HG02870 (cell line): ENCODE data around the gene KLF12.

Source experiments
- ATAC-seq: cut with Tn5 transposase; IDR thresholded peaks from one replicate; pipeline ENCODE4 v1.9.1; 2021; ENCODE audit warnings: mild to moderate bottlenecking, moderate library complexity; ENCODE audit not compliant: unreplicated experiment

The KLF12 gene

DNA sequence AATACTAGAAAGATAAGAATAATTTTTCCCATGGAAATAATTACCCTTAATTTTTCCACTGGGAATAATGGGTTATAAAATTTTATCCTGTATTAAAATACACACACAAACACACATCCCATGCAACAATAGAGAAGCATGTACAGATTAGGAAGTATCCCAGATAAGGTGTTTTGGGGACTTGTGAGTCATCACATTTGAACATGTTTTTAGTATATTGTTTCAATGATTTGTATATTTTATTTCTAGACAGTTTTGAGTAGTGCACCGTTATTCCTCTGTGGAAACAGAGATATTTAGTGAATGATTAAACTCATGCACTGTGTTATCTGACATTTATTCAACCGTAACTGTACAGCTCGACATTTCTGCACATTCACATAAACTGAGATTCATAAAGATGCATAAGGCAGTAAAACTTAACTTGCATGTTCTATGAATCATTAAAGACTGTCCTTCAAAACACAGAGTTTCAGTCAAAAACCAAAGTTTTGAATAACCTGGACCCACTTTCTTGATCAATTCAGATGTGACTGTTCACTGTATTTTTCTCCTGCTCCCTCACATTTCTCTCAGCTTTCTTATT, 30.1 kb downstream of the KLF12 start:
- no peak for ATAC-seq

DNA sequence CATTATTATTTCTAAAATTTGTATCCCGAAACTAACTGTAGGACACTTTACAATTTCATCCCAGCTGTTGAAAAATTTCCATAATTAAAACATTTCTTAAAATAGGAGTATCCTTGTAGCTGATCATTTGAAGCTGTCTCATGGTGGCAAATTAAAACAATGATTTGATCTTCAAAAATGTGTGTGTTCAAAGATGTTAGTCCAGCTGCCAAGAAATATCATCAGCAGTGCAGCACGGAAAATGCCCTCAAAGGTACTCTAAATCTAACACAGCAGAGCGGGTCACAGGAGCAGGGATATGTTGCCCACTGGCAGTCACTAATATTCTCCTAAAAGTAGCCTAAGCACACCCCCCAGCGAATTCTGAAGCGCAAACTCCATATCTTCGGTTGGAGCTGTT, 31.0 kb downstream of the KLF12 start:
- ATAC-seq = no peak

DNA sequence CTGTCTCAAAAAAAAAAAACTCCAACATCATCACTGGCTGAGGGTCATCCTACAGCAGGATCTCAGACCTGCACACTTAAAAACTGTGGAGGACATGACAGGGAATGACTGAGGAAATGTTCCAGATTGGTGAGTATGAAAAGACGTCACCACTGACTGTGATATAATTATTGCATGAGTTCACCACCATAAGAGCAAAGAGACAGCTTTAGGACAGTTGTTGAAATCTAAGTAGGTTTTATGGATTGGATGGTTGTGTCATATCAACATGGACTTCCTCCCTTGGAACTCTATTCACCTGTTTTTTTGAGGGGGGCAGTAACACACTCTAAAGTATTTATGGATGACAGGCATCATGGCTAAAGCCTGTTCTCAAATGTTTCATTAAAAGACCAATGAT, 31.5 kb downstream of the KLF12 start:
- no peak for ATAC-seq

DNA sequence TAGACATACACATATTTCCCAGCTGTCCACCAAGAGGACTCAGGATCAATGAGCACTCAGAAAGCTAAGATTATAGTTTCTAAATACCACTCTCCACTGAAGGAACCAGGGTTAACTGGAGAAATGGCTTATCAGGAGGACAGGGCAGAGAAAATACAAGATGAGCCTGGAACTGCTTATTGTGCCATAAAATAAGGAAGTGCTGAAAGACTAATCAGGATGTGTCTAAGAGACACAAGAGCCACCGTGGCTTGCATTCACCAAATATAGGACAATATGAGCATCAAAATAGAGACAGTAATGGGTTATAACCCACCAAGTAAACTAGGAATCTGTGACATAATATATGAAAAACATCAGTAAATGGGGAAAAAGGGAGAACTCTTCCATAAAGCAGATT, 32.8 kb downstream of the KLF12 start:
- ATAC-seq = no peak

DNA sequence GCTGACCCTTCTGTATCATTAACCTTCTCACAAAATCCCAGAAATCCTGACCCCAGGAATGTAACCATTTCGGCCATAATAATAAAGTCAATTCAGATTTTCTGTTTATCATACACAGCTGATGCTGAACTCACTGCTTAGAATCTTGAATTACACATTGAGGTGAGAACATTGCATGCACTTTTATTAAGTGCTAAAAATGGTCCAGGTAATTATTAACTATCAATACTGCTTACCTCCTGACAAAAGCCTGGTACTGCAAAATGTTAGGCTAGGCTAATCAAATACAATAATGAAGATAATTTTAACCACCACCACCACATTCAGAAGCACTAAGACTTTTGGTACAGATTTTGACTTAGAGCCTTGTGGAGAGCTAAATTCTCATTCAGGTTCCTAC, 36.1 kb downstream of the KLF12 start:
- no peak for ATAC-seq

DNA sequence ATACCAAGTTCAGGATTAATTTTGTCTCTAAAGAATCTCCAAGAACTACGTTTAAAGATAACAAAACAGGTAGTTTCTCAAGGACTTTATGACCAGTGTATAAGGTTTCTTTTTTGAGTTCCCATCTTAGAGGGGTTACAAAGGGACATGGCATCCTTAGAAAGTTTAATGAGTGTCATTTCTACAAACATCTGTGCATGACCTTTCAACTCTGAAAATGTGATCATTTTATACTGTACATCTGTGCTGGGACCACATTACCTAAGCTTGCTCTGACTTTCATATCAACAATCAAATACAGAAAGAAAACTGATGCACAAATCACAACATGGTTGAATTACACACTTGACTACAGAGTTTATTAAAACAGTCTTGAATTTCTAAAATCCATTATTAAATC, 37.1 kb downstream of the KLF12 start:
- no peak for ATAC-seq

DNA sequence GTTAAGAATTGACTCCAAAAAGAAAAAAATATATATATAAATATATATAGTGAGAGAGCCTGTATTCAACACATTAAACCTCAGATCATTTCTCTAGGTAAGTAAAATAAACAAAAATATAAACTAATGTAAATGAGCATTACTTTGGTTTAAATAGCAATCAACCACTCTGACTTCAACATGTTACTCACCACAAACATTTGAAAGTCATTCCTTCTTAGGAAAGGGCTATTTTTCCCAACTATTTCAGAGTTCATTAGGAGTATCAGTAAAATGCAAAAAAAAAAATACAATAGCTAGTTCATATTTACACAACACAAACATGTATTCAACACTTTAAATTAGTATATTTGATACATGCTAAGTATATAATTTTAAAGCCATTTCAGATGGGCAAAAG, 40.5 kb downstream of the KLF12 start:
- no peak for ATAC-seq

DNA sequence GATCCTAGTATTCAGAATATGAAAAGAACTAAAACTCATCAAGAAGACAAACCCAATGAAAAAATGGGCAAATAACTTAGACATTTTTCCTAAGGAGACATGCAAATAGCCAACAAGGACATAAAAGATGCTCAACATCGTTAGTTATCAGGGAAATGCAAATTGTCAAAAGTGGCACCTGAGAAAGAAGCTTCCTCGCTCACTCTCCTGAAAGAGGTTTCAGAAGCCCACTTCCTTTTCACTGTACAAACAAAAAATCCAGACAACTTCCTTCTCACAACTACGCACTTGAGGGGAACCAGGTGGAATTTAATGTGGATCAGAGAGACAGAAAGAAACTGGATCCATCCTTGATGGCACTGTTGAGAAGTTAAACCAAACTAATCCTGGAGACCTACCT, 41.5 kb downstream of the KLF12 start:
- no peak for ATAC-seq

DNA sequence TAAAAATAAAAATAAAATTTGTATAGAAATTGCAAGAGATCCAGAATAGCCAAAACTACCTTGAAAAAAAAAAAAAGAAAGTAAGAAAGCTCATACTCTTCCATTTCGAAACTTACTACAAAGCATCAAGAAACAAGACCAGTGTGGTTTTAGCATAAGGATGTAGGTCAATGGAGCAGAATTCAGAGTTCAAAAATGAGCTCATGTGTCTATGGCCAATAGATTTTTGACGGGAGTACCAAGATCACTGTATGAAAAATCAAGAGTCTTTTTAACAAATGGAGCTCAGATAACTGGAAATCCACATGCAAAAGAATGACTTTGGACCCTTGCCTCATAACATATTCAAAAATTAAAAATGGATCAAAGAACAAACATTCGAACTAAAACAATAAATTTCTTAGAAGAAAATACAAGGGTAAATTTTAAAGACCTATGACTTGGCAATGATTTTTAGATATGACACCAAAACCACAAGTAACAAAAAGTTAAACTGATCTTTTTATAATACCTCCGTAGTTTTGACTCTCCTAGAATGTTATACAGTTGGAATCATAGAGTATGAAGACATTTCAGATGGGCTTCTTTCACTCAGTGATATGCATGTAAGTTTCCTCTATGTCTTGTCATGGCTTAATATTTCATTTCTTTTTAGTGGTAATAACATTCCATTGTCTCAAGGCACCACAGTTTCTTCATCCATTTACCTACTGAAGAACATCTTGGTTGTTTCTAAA, 43.2 kb downstream of the KLF12 start:
- ATAC-seq = no peak

DNA sequence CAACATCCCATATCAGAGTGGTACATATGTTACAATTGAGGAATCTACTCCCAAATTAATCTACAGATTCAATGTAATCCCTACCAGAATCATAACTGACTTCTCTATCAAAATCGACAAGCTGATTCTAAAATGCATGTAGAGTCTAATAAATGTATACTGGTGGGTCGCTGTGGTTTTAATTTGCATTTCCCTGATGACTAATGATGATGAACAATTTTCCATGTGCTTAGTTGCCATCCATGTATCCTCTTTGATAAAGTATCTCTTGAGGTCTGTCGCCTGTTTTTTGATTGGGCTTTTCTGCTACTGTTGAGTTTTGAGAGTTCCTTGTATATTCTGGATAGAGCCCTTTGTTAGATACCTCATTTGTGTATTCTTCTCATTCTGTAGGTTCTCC, 43.8 kb downstream of the KLF12 start:
- ATAC-seq = no peak

DNA sequence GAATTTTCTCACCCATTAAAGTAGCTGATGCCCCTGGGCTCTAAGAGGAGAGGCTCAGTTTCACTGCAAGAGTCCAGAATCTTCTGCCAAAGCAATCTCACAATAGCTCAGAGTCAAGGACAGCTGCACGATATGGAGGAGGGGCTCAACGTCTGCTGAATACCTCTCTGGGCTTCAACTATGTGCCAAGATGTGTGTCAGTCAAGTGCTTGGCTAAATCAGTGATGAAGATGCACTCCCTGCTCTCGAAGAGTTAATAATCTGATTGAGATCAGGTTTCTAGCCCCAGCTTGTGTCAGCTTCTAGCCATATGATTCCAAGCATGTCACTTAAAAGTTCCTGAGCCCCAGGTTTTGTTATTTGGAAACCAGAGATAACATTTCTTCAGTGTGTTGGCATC, 46.8 kb downstream of the KLF12 start:
- ATAC-seq = no peak
